ENCODE results near the gene LRRC39. TPM values are rescaled to one million over a fixed set of nuclear protein-coding genes. Genes with fewer than 3 reads are reported as not detected.

LRRC39 gene
- total RNA-seq, 1 experiment from 2014 or later: 0.54 TPM

- TF ChIP-seq TCF7L2 (IDR thresholded peaks at IDR 0.05; ENCODE audit: borderline replicate concordance, extremely low read depth, insufficient read depth, insufficient read length) (no peak), SIN3A (IDR thresholded peaks at IDR 0.05; ENCODE audit: low read depth) (no peak), REST (IDR thresholded peaks at IDR 0.05; ENCODE audit: low read depth) (no peak), SP1 (IDR thresholded peaks at IDR 0.05; ENCODE audit: low read depth) (no peak), POLR2A (IDR thresholded peaks at IDR 0.05; ENCODE audit: borderline replicate concordance, extremely low read depth, insufficient read depth, insufficient read length) (no peak), JUND (IDR thresholded peaks at IDR 0.05) (no peak), ELF1 (IDR thresholded peaks at IDR 0.05; ENCODE audit: borderline replicate concordance, low read depth) (no peak), CBX3 (IDR thresholded peaks at IDR 0.05; ENCODE audit: low read depth) (no peak), POLR2AphosphoS5 (IDR thresholded peaks at IDR 0.05; ENCODE audit: low read depth, low read length) (no peak), ZNF274 (IDR thresholded peaks at IDR 0.05; ENCODE audit: low read depth, low read length) (no peak), MAX (IDR thresholded peaks at IDR 0.05) (no peak), ZFX (IDR thresholded peaks at IDR 0.05) (no peak), ZBTB33 (IDR thresholded peaks at IDR 0.05; ENCODE audit: extremely low read depth, insufficient replicate concordance, low read length) (no peak), FOSL1 (IDR thresholded peaks at IDR 0.05; ENCODE audit: low read depth) (no peak), SRF (IDR thresholded peaks at IDR 0.05; ENCODE audit: low read depth) (no peak), YY1 (IDR thresholded peaks at IDR 0.05; ENCODE audit: extremely low read depth, insufficient replicate concordance, low read depth, low read length) (no peak), EZH2phosphoT487 (IDR thresholded peaks at IDR 0.05; ENCODE audit: borderline replicate concordance) (no peak), EGR1 (IDR thresholded peaks at IDR 0.05; ENCODE audit: low read depth) (no peak), CTCF (IDR thresholded peaks at IDR 0.05 in 2 of 3, conservative IDR thresholded peaks at IDR 0.05 in 1 of 3; ENCODE audit: borderline replicate concordance in 1 of 3, insufficient read depth in 1 of 3, low read depth in 2 of 3, low read length in 2 of 3) (no peak), EZH2 (IDR thresholded peaks at IDR 0.05) (no peak)
- DNase-seq (ENCODE audit: low read depth, low spot score): no peak
- H3K79me2 ChIP-seq (ENCODE audit: insufficient read depth, low read length): no peaks in the 10 kb centered on the region
- no peak overlapping the region for H3K27ac ChIP-seq (ENCODE audit: low read depth, low read length)
- CTCF ChIA-PET: no interaction called here
- H3K4me1 ChIP-seq (ENCODE audit: control insufficient read depth in 1 of 2, insufficient read depth in 2 of 2, low read length in 2 of 2): no peaks in the 10 kb centered on the region
- H3K9ac ChIP-seq (ENCODE audit: low read length): no peak overlapping the region
- no TSS peak for BruUV-seq (replicated peaks)
- no peak overlapping the region for H3K4me2 ChIP-seq (ENCODE audit: low read length)
- peaks cover 0 to 16% of the 10 kb centered on the region in 2 experiments; a peak in 2 of 4 replicates for H3K36me3 ChIP-seq (ENCODE audit: control insufficient read depth in 1 of 2, insufficient read depth in 2 of 2, low read length in 2 of 2)
- no peak overlapping the region for H2AFZ ChIP-seq (ENCODE audit: low read depth, low read length, poor library complexity, severe bottlenecking)
- H4K20me1 ChIP-seq (ENCODE audit: insufficient read depth): no peaks in the 10 kb centered on the region
- H3K9me2 ChIP-seq (ENCODE audit: insufficient read depth): no peaks in the 10 kb centered on the region
- no peaks in the 10 kb centered on the region for H3K27me3 ChIP-seq (ENCODE audit: insufficient read depth, low read length)
- intact Hi-C loops (cut with micrococcal nuclease): no loop called here
- RAD21 ChIA-PET (ENCODE audit: low non-redundant PET in 1 of 2, low total read pairs in 2 of 2, uncharacterized antibody in 2 of 2, unreplicated experiment in 2 of 2): no interaction called here
- POLR2A ChIA-PET: no interaction called here
- no peak for ATAC-seq
- no peaks in the 10 kb centered on the region for H3K9me3 ChIP-seq (ENCODE audit: control insufficient read depth in 1 of 2, insufficient read depth in 1 of 2, low read depth in 1 of 2, low read length in 2 of 2)
- H3K4me3 ChIP-seq (replicated peaks in 1 of 2; ENCODE audit: low read depth in 1 of 2, low read length in 2 of 2): no peak overlapping the region
Measured at GRCh38 chr1:100213141-100213540, 35.1 kb upstream of the LRRC39 start.
